ENCODE measurements around the gene UQCRH. TPM values are rescaled to one million over a fixed set of nuclear protein-coding genes. Genes with fewer than 3 reads are reported as not detected.

UQCRH gene
- total RNA-seq, 1 donor from 2014 or later, result 1,085 TPM

DNA sequence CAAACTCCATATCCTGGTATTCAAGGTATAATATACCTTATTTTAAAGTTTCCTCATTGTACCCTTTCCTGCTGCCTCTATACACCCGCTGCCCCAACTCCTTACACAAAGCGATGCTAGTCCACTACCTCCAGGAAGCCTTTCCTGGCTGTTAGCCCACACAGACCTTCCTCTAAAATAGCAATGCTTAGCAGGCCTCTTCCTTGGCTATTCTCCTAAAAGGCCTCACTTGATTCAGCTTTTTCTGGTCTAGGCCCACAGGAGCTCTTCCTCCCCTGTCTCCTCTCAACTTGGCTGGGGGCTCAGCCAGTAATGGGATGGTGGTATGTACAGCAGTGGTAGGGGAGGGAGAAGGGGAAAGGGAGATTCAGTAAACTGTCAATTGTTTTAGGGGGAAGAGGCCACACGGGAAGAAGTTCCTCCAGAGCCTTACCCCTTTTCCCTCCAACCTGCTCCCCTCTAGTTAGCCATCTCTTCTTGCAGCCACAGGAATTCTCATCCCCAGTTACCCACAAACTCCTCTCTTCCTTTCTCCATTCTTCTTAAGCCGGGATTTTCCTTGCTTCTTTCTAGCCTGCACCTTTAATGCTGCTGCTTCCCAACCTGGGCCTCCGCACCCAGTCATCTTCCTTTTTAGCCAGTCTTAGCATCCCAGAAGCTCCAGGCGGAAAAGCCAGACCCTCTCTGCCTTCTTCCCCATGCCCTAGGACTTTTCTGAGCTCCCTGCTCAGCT is 2.7 kb upstream of the UQCRH start:
- intact Hi-C loops (cut with micrococcal nuclease), result no loop called here
- H3K27me3 ChIP-seq (ENCODE audit: low read depth), result no peaks in the 10 kb centered on the region
- peak overlapping the region; percentile 98 for H3K27ac ChIP-seq (replicated peaks)
- H3K9me3 ChIP-seq (replicated peaks), result no peaks in the 10 kb centered on the region
- no peak for DNase-seq
- peaks cover 75% of the 10 kb centered on the region for H3K4me1 ChIP-seq
- TF ChIP-seq, protein P1, sequence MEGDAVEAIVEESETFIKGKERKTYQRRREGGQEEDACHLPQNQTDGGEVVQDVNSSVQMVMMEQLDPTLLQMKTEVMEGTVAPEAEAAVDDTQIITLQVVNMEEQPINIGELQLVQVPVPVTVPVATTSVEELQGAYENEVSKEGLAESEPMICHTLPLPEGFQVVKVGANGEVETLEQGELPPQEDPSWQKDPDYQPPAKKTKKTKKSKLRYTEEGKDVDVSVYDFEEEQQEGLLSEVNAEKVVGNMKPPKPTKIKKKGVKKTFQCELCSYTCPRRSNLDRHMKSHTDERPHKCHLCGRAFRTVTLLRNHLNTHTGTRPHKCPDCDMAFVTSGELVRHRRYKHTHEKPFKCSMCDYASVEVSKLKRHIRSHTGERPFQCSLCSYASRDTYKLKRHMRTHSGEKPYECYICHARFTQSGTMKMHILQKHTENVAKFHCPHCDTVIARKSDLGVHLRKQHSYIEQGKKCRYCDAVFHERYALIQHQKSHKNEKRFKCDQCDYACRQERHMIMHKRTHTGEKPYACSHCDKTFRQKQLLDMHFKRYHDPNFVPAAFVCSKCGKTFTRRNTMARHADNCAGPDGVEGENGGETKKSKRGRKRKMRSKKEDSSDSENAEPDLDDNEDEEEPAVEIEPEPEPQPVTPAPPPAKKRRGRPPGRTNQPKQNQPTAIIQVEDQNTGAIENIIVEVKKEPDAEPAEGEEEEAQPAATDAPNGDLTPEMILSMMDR (IDR thresholded peaks at IDR 0.05; ENCODE audit: borderline replicate concordance), result no peak
- peak overlapping the region; percentile 99 for H3K4me3 ChIP-seq
- peaks cover 24% of the 10 kb centered on the region for H3K36me3 ChIP-seq

DNA sequence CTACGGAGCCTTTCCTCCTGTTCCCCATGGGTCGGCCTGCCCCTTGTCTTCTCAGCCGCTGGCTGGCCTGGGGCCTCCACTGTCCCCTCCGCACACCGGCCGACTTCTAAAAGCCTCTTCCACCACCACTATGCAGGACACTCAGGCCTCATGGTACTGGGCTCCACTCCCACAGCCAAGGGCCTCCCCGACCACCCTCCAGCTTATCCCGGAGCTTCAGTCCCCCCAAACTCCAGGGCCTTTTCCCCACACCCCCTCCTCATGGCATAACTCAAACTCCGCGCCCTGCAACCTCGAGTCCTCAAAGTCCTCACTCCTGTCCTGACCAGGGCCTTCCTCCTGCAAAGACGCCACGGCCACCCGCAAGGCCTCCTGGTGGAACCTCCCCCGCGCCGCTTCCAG is 2.1 kb upstream of the UQCRH start:
- H3K4me1 ChIP-seq, result peaks cover 81% of the 10 kb centered on the region

DNA sequence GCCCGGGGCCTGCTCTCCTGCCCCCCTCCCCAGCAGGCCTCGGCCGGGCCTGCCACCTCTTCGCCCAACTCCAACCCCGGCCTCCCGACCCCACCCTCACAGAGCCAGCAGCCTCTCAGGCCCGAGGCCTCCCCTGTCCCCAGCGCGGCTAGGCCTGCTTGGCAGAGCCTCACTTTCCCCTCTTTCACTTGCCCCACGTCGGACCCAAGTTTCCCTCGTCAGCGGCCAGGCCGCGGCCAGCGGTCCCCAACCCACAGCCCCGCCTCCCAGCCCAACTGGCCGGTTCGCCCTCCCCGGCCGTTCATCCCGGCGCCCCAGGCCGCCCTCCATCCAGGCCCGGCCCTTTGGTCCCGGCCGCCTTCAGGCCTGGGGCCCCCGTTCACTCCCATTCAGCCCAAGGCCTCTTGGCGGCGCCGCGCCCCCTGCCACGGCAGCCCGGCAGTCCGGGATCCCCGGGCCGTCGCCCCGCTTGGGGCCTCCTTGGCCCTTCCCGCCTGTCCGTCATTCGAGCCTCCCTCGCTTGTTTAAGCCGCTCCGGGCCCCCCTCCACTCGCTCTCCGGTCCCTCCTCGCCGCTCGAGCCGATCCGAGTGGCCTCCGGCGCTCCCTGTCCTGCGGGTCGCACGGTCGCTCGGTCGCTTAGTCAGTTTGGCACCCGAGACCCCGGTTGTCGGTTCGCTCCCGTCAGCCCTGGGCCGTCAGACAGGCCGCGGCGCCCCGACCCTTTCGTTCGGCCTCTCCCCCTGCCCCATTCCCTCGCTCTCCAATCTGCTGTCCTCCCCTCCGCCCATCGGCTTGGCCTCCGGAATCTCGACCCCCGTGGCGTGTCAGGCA is 1.5 kb upstream of the UQCRH start:
- peaks cover 19% of the 10 kb centered on the region for H3K36me3 ChIP-seq
- intact Hi-C loops (cut with micrococcal nuclease), result no loop called here
- TF ChIP-seq, protein P1 (IDR thresholded peaks at IDR 0.05; ENCODE audit: borderline replicate concordance), result no peak
- H3K27ac ChIP-seq (replicated peaks), result peak overlapping the region; percentile 98
- H3K27me3 ChIP-seq (ENCODE audit: low read depth), result no peaks in the 10 kb centered on the region
- H3K4me3 ChIP-seq, result peak overlapping the region; percentile 99
- DNase-seq, result peak; percentile 50
- H3K9me3 ChIP-seq (replicated peaks), result no peaks in the 10 kb centered on the region
- H3K4me1 ChIP-seq, result peaks cover 87% of the 10 kb centered on the region

More for the DNA sequence above, 2.1 kb upstream of the UQCRH start:
- H3K36me3 ChIP-seq, result peaks cover 19% of the 10 kb centered on the region
- no peaks in the 10 kb centered on the region for H3K27me3 ChIP-seq (ENCODE audit: low read depth)
- H3K9me3 ChIP-seq (replicated peaks), result no peaks in the 10 kb centered on the region
- no peak for DNase-seq
- H3K4me3 ChIP-seq, result peak overlapping the region; percentile 99
- peak overlapping the region; percentile 98 for H3K27ac ChIP-seq (replicated peaks)
- intact Hi-C loops (cut with micrococcal nuclease), result no loop called here
- TF ChIP-seq, protein P1 (IDR thresholded peaks at IDR 0.05; ENCODE audit: borderline replicate concordance), result no peak

DNA sequence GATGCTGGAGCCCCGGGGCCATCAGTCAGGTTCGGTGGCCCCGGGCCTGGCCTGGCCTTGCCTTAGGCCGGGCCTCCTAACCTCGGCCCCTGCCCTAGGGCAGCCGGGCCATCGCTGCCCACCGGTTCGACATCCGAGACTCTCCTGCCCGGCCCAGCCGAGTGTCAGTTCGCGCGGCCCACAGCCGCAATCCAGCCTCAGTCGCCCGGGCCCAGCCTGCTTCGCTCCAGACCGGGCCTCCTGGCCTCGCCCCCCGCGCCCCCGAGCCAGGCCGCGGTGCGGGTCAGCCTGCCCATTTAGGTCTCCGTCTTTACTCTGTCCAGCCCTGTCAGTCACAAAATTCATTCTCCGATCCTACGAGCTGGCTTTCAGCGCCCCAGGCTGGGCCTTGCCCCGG is 859 bp upstream of the UQCRH start:
- peak overlapping the region; percentile 98 for H3K27ac ChIP-seq (replicated peaks)
- H3K4me1 ChIP-seq, result peaks cover 92% of the 10 kb centered on the region
- H3K4me3 ChIP-seq, result peak overlapping the region; percentile 99
- H3K27me3 ChIP-seq (ENCODE audit: low read depth), result no peaks in the 10 kb centered on the region
- H3K9me3 ChIP-seq (replicated peaks), result no peaks in the 10 kb centered on the region
- intact Hi-C loops (cut with micrococcal nuclease), result no loop called here
- DNase-seq, result no peak
- H3K36me3 ChIP-seq, result peaks cover 17% of the 10 kb centered on the region
- TF ChIP-seq, protein P1 (IDR thresholded peaks at IDR 0.05; ENCODE audit: borderline replicate concordance), result no peak

DNA sequence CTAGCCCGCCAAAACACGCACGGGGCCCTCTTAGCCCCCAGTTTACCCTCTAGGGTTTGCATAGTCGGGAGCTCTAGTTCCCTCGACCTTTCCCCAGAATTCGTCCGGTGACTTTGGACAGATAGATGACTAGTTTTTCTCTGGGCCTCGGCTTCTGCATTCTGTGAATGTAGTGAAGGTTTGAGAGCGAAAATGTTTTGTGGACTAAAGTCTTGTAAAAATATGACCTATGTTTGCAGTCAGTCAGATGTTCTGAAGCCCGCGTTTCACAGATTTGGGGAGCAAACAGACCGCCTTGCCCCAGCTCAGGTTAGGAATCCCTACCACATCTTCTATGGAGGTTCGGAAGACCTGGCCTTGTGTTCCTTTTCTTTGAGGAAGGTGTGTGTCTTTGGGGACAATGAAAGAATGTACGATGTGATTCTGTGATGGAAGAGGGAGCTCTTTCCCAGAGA is 401 bp downstream of the UQCRH start:
- intact Hi-C loops (cut with micrococcal nuclease), result no loop called here
- Histone ChIP-seq H3K27me3 (ENCODE audit: low read depth) (no peaks in the 10 kb centered on the region), H3K36me3 (peaks cover 23% of the 10 kb centered on the region), H3K9me3 (replicated peaks) (no peaks in the 10 kb centered on the region), H3K4me1 (peaks cover 92% of the 10 kb centered on the region), H3K27ac (replicated peaks) (peak overlapping the region; percentile 98), H3K4me3 (peak overlapping the region; percentile 99)
- no peak for DNase-seq
- TF ChIP-seq, protein P1 (IDR thresholded peaks at IDR 0.05; ENCODE audit: borderline replicate concordance), result no peak

All from left ventricle myocardium inferior (tissue), 1 donor.